GM19328 (cell line): ENCODE data around the gene CNKSR1.

Source experiments
- ATAC-seq: cut with Tn5 transposase; IDR thresholded peaks from one replicate; pipeline ENCODE4 v1.9.1; 2021; ENCODE audit warnings: mild to moderate bottlenecking, moderate library complexity; ENCODE audit not compliant: unreplicated experiment

Gene CNKSR1

GRCh38 chr1:26159743-26160039, 17.6 kb upstream of the CNKSR1 start:
- no peak for ATAC-seq

- ATAC-seq = no peak
Observed at GRCh38 chr1:26160527-26161414, 16.5 kb upstream of the CNKSR1 start.

GRCh38 chr1:26161415-26162219, 15.7 kb upstream of the CNKSR1 start:
- ATAC-seq = no peak

GRCh38 chr1:26162220-26162709, 15.0 kb upstream of the CNKSR1 start:
- ATAC-seq = no peak

- ATAC-seq = no peak
Observed at GRCh38 chr1:26163684-26164035, 13.6 kb upstream of the CNKSR1 start.

GRCh38 chr1:26164036-26164860, 13.0 kb upstream of the CNKSR1 start:
- no peak for ATAC-seq

GRCh38 chr1:26164861-26165842, 12.1 kb upstream of the CNKSR1 start:
- ATAC-seq = no peak

- no peak for ATAC-seq
Observed at GRCh38 chr1:26166719-26167281, 10.5 kb upstream of the CNKSR1 start.

- ATAC-seq = no peak
Observed at GRCh38 chr1:26168410-26169197, 8.7 kb upstream of the CNKSR1 start, which contains the start of gene C1orf232. TSS of gene C1orf232 (minus strand) at chr1:26168963. CDS start at chr1:26168499, 464 bp downstream.

GRCh38 chr1:26169198-26169554, 8.1 kb upstream of the CNKSR1 start:
- no peak for ATAC-seq

- ATAC-seq = peak; percentile 87
Observed at GRCh38 chr1:26169669-26170471, 7.4 kb upstream of the CNKSR1 start, which contains the start of gene ZNF593. TSS of gene ZNF593 (plus strand) at chr1:26169908. CDS start at chr1:26169984, 76 bp downstream.

- ATAC-seq = no peak
Observed at GRCh38 chr1:26170472-26170821, 6.8 kb upstream of the CNKSR1 start.

- ATAC-seq = no peak
Observed at GRCh38 chr1:26171084-26172072, 5.9 kb upstream of the CNKSR1 start, which contains the start of gene ZNF593OS. TSS of gene ZNF593OS (minus strand) at chr1:26171832. CDS start at chr1:26171661, 171 bp downstream.

GRCh38 chr1:26175346-26175745, 1.9 kb upstream of the CNKSR1 start:
- no peak for ATAC-seq

GRCh38 chr1:26180010-26180506, 2.8 kb downstream of the CNKSR1 start:
- ATAC-seq = no peak

GRCh38 chr1:26181586-26182382, 4.5 kb downstream of the CNKSR1 start:
- no peak for ATAC-seq
